OCI-LY1 (cell line): Measurements from ENCODE around the gene TBPL2.

Experiments used
- H2AFZ ChIP-seq: fragments of 200-600 bp; sonication (generic), shearing (Covaris generic); 2 replicates; pipeline ENCODE4 v1.6.0; 2014; ENCODE audit warnings: antibody characterized with exemption, mild to moderate bottlenecking, low read length
- H3F3A ChIP-seq: fragments of 200-600 bp; sonication (generic), shearing (Covaris generic); 2 replicates; pipeline ENCODE4 v1.6.0; 2014; ENCODE audit warnings: mild to moderate bottlenecking, antibody characterized with exemption, low read length, moderate library complexity; ENCODE audit not compliant: insufficient read depth
- H3K27ac ChIP-seq: fragments of 200-600 bp; sonication (generic); 2 replicates; pipeline ENCODE4 v1.5.1; 2014; ENCODE audit warnings: low read length, mixed run types, mild to moderate bottlenecking, low read depth; ENCODE audit not compliant: poor library complexity, severe bottlenecking
- H3K27me3 ChIP-seq: fragments of 200-600 bp; sonication (generic); 2 replicates; pipeline ENCODE4 v1.6.0; 2014; ENCODE audit warnings: antibody characterized with exemption, mild to moderate bottlenecking, low read length, moderate library complexity; ENCODE audit not compliant: insufficient read depth
- H3K36me3 ChIP-seq: fragments of 200-600 bp; sonication (generic); 2 replicates; pipeline ENCODE4 v1.6.1; 2014; ENCODE audit warnings: mild to moderate bottlenecking, antibody characterized with exemption, low read length, moderate library complexity, mixed read lengths; ENCODE audit not compliant: insufficient read depth
- H3K4me1 ChIP-seq: fragments of 200-600 bp; sonication (generic); 2 replicates; pipeline ENCODE4 v1.5.1; 2014; ENCODE audit warnings: mild to moderate bottlenecking, low read length, moderate library complexity; ENCODE audit not compliant: insufficient read depth, severe bottlenecking
- H3K4me2 ChIP-seq: fragments of 200-600 bp; sonication (generic), shearing (Covaris generic); 2 replicates; pipeline ENCODE4 v1.6.1; 2014; ENCODE audit warnings: low read length
- H3K4me3 ChIP-seq: fragments of 200-600 bp; sonication (generic); 2 replicates; pipeline ENCODE4 v1.5.1; 2014; ENCODE audit warnings: low read length, low read depth, mild to moderate bottlenecking, mixed read lengths; ENCODE audit not compliant: poor library complexity, severe bottlenecking
- H3K79me2 ChIP-seq: fragments of 200-600 bp; shearing (Covaris generic); 2 replicates; pipeline ENCODE4 v1.6.1; 2016; ENCODE audit warnings: mixed run types, low read length, mixed read lengths; ENCODE audit not compliant: insufficient read depth
- H3K9ac ChIP-seq: fragments of 200-600 bp; sonication (generic), shearing (Covaris generic); 2 replicates; pipeline ENCODE4 v1.6.1; 2014; ENCODE audit warnings: mild to moderate bottlenecking, low read length, mixed read lengths
- H3K9me2 ChIP-seq: fragments of 200-600 bp; sonication (generic), shearing (Covaris generic); 2 replicates; pipeline ENCODE4 v1.6.1; 2014; ENCODE audit warnings: low read depth, mild to moderate bottlenecking, low read length, mixed read lengths
- H3K9me3 ChIP-seq: fragments of 200-600 bp; shearing (Covaris generic); 2 replicates; pipeline ENCODE4 v1.6.1; 2014; ENCODE audit warnings: low read length, mixed read lengths
- H4K20me1 ChIP-seq: fragments of 200-600 bp; sonication (generic), shearing (Covaris generic); 2 replicates; pipeline ENCODE4 v1.6.0; 2016; ENCODE audit warnings: mild to moderate bottlenecking, low read length; ENCODE audit not compliant: insufficient read depth
- CTCF ChIP-seq: fragments of 200-600 bp; sonication (generic), shearing (Covaris generic); IDR thresholded peaks from 2 replicates; pipeline ENCODE4 v1.5.1; 2017; ENCODE audit warnings: mild to moderate bottlenecking, antibody characterized with exemption, low read length, moderate library complexity, mixed read lengths
- EZH2 ChIP-seq: fragments of 200-600 bp; sonication (generic), shearing (Covaris generic); IDR thresholded peaks from 2 replicates; pipeline ENCODE4 v1.8.0; 2017; ENCODE audit warnings: borderline replicate concordance, mixed run types, mild to moderate bottlenecking, antibody characterized with exemption, low read length, moderate library complexity, mixed read lengths

The TBPL2 gene

GRCh38 chr14:55434805-55435174 lies 5.6 kb downstream of the TBPL2 start:
- no peaks in the 10 kb centered on the region for H3F3A ChIP-seq
- no peaks in the 10 kb centered on the region for H3K9me2 ChIP-seq
- H3K79me2 ChIP-seq: no peaks in the 10 kb centered on the region
- H2AFZ ChIP-seq: no peak overlapping the region
- H3K4me2 ChIP-seq: no peak overlapping the region
- H3K27me3 ChIP-seq: no peaks in the 10 kb centered on the region
- no peaks in the 10 kb centered on the region for H3K9me3 ChIP-seq
- no peak overlapping the region for H3K4me3 ChIP-seq
- TF ChIP-seq CTCF: no peak
- no peak for TF ChIP-seq EZH2
- H3K9ac ChIP-seq: no peak overlapping the region
- H3K27ac ChIP-seq: no peak overlapping the region
- H3K36me3 ChIP-seq: no peaks in the 10 kb centered on the region
- H3K4me1 ChIP-seq: peaks cover 3% of the 10 kb centered on the region
- H4K20me1 ChIP-seq: no peaks in the 10 kb centered on the region

- Histone ChIP-seq H3K79me2 (no peaks in the 10 kb centered on the region), H3K36me3 (no peaks in the 10 kb centered on the region), H3K9me3 (no peaks in the 10 kb centered on the region), H3K4me3 (no peak overlapping the region), H3K4me1 (peaks cover 4% of the 10 kb centered on the region), H3K9ac (no peak overlapping the region), H3K27ac (no peak overlapping the region), H4K20me1 (no peaks in the 10 kb centered on the region), H2AFZ (no peak overlapping the region), H3K4me2 (no peak overlapping the region), H3F3A (no peaks in the 10 kb centered on the region), H3K27me3 (no peaks in the 10 kb centered on the region), H3K9me2 (no peaks in the 10 kb centered on the region)
- no peak for TF ChIP-seq CTCF
- TF ChIP-seq EZH2: no peak
Measured at GRCh38 chr14:55433880-55434804, 6.3 kb downstream of the TBPL2 start.

- Histone ChIP-seq H3K27me3 (no peaks in the 10 kb centered on the region), H3K9me3 (no peaks in the 10 kb centered on the region), H3K36me3 (no peaks in the 10 kb centered on the region), H3K27ac (no peak overlapping the region), H3F3A (no peaks in the 10 kb centered on the region), H3K79me2 (no peaks in the 10 kb centered on the region), H3K4me1 (peaks cover 4% of the 10 kb centered on the region), H3K4me2 (no peak overlapping the region), H4K20me1 (no peaks in the 10 kb centered on the region), H3K9ac (no peak overlapping the region), H3K9me2 (no peaks in the 10 kb centered on the region), H2AFZ (no peak overlapping the region), H3K4me3 (no peak overlapping the region)
- TF ChIP-seq CTCF (no peak), EZH2 (no peak)
Measured at GRCh38 chr14:55432628-55433027, 7.8 kb downstream of the TBPL2 start.
